Pancreas (tissue), 10 donors: ENCODE data around the gene TRIM58. TPM values are rescaled to one million over a fixed set of nuclear protein-coding genes. Genes with fewer than 3 reads are reported as not detected.
A peak's percentile ranks its signal among the peaks of the same experiment; 100 is the strongest.

ENCODE experiments used
- ATAC-seq, 4 donors: fragments of 200-7000 bp; cut with Tn5 transposase; one replicate each; pipeline versions ENCODE4 v1.8.0 to v1.9.1; 2020; ENCODE audit warnings: mild to moderate bottlenecking in 4 of 4, moderate library complexity in 4 of 4
- DNase-seq, 6 donors: peaks; one replicate each; pipeline ENCODE4 v3.0.0-alpha.2; 2020
- FAIRE-seq: peaks from 2 replicates; lab custom pipeline; 2012; peaks lifted over from hg19 to GRCh38; lab: Jason Lieb, UNC
- H3K27ac ChIP-seq, 4 donors: fragments of 200-600 bp; sonication (generic); 1 replicate in 3 of 4; 2 replicates in 1 of 4; pipeline versions ENCODE4 v1.5.0 to v1.8.0; 2020
- H3K27me3 ChIP-seq, 4 donors: fragments of 200-600 bp; one replicate each; pipeline ENCODE4 v1.8.0; 2021
- H3K36me3 ChIP-seq, 3 donors: fragments of 200-600 bp; sonication (generic) in 1 of 3; one replicate each; pipeline versions ENCODE4 v1.5.0 to v1.8.0; 2020 to 2021
- H3K4me1 ChIP-seq, 3 donors: fragments of 200-600 bp; one replicate each; pipeline ENCODE4 v1.8.0; 2021
- H3K4me3 ChIP-seq, 4 donors: fragments of 200-600 bp; sonication (generic) in 2 of 4; one replicate each; pipeline versions ENCODE4 v1.5.0 to v1.8.0; 2020 to 2021
- H3K9me3 ChIP-seq, 4 donors: fragments of 200-600 bp; one replicate each; pipeline ENCODE4 v1.8.0; 2021
- CTCF ChIP-seq, 4 donors: fragments of 200-600 bp; sonication (generic) in 3 of 4; IDR thresholded peaks; one replicate each; pipeline versions ENCODE4 v1.5.0 to v1.8.0; 2021; ENCODE audit warnings: antibody characterized with exemption in 4 of 4
- WGBS, 2 donors: extraction: QIAGEN DNeasy Blood & Tissue Kit; methylation state at CpG; one replicate each; pipeline ENCODE4 v1.1.7; 2013; 5-methylcytosine and 5-hydroxymethylcytosine counted together
- intact Hi-C, 3 donors: fragments of 100-400 bp; cut with DNase I; formaldehyde crosslinking; loops; one replicate each; pipeline versions ENCODE4 v1.11.1 to v1.14.2; 2022
- polyA plus RNA-seq, 2 donors: library from polyadenylated mRNA; stranded (reverse); fragments of 200-250 nt; gene quantifications; one replicate each; pipeline ENCODE4 v1.2.3, GENCODE V29; 2013
- total RNA-seq, 6 donors: library from RNA; stranded (reverse); fragmentation: NEBNext Ultra II Directional in 4 of 6; extraction: Animal tissue kit (Norgen Biotek cat#: 25700) in 4 of 6; gene quantifications; one replicate each; pipeline versions ENCODE4 v1.2.1 to v1.2.4, GENCODE V29; 2021 to 2023
- donor health status: healthy with polysubstance abuse.
- donor health status: DM: no; HTN: no; CAD: no; lungs with moderate emphysema.
- donor health status: DM: no; HTN: no; CAD: no.
- donor health status: control.
- donor health status: control.
- donor health status: Bipolar disorder and iron deficiency.
- donor health status: DM: yes; HTN: yes; CAD: no.
- donor health status: DM: no; HTN: no; CAD: no.
- donor health status: DM: no; HTN: no; CAD: no.
- donor health status: DM: yes; HTN: yes; CAD: no.

The TRIM58 gene
- total and polyA plus RNA-seq, 8 donors: 0.04 to 0.47 (median 0.13) TPM

- FAIRE-seq: no peak
- H3K4me1 ChIP-seq: no peaks in the 10 kb centered on the region
These were observed 7.7 kb downstream of the TRIM58 start for GRCh38 chr1:247864644-247865043.

GRCh38 chr1:247865416-247865815 is 8.4 kb downstream of the TRIM58 start:
- Histone ChIP-seq H3K4me1 (no peaks in the 10 kb centered on the region), H3K36me3 (no peaks in the 10 kb centered on the region), H3K27ac (no peak overlapping the region), H3K27me3 (no peaks in the 10 kb centered on the region), H3K9me3 (no peaks in the 10 kb centered on the region), H3K4me3 (no peak overlapping the region)
- ATAC-seq: no peak
- no peak for TF ChIP-seq CTCF (IDR thresholded peaks at IDR 0.05)
- 63 to 70% methylated on average over 6 of the region's 6 CpGs for WGBS, 2 donors
- intact Hi-C loops: no loop called here
- no peak for DNase-seq
- FAIRE-seq: no peak

More at GRCh38 chr1:247864644-247865043, 7.7 kb downstream of the TRIM58 start:
- ATAC-seq (no peak), DNase-seq (peak in 1 of 6 donors; percentile 48)
- Histone ChIP-seq H3K27ac (no peak overlapping the region), H3K27me3 (no peaks in the 10 kb centered on the region), H3K36me3 (no peaks in the 10 kb centered on the region), H3K4me3 (no peak overlapping the region), H3K9me3 (no peaks in the 10 kb centered on the region)
- intact Hi-C loops: no loop called here
- WGBS, 2 donors: 66 to 81% methylated on average over 17 of the region's 17 CpGs
- TF ChIP-seq CTCF (IDR thresholded peaks at IDR 0.05): no peak

- DNase-seq: no peak
- Histone ChIP-seq H3K4me1 (no peaks in the 10 kb centered on the region), H3K9me3 (no peaks in the 10 kb centered on the region), H3K4me3 (no peak overlapping the region), H3K36me3 (no peaks in the 10 kb centered on the region), H3K27me3 (no peaks in the 10 kb centered on the region), H3K27ac (no peak overlapping the region)
- TF ChIP-seq CTCF (IDR thresholded peaks at IDR 0.05): no peak
- no peak for ATAC-seq
- intact Hi-C loops: no loop called here
- no peak for FAIRE-seq
- WGBS, 2 donors: 62 to 67% methylated on average over 9 of the region's 9 CpGs
These were observed 26.4 kb downstream of the TRIM58 start for GRCh38 chr1:247883346-247883745.

- no peak for FAIRE-seq
- no peak for TF ChIP-seq CTCF (IDR thresholded peaks at IDR 0.05)
- ATAC-seq: no peak
These were observed 27.9 kb downstream of the TRIM58 start for GRCh38 chr1:247884797-247885413.

GRCh38 chr1:247895163-247895637 is 38.2 kb downstream of the TRIM58 start, which contains the start of gene OR2W3:
Gene OR2W3 (plus strand): TSS chr1:247895587. CDS start chr1:247895587, 0 bp downstream.
- intact Hi-C loops: no loop called here
- no peak for TF ChIP-seq CTCF (IDR thresholded peaks at IDR 0.05)
- Histone ChIP-seq H3K36me3 (no peaks in the 10 kb centered on the region), H3K4me3 (no peak within 1 kb of the TSS), H3K9me3 (no peaks in the 10 kb centered on the region), H3K27ac (no peak within 1 kb of the TSS), H3K27me3 (no peaks in the 10 kb centered on the region), H3K4me1 (no peaks in the 10 kb centered on the region)
- DNase-seq: no peak
- ATAC-seq: no peak
- FAIRE-seq: no peak
- WGBS, 2 donors: 29 to 44% methylated on average over 2 of the region's 2 CpGs

More at GRCh38 chr1:247884797-247885413, 27.9 kb downstream of the TRIM58 start:
- WGBS, 2 donors: 72 to 78% methylated on average over 10 of the region's 10 CpGs
- intact Hi-C loops: no loop called here
- H3K27ac ChIP-seq: no peak overlapping the region
- no peak for DNase-seq
- no peaks in the 10 kb centered on the region for H3K4me1 ChIP-seq
- H3K36me3 ChIP-seq: no peaks in the 10 kb centered on the region
- H3K27me3 ChIP-seq: no peaks in the 10 kb centered on the region
- no peak overlapping the region for H3K4me3 ChIP-seq
- no peaks in the 10 kb centered on the region for H3K9me3 ChIP-seq
